K562 (cell line): ENCODE data around the gene SGK1. TPM values are rescaled to one million over a fixed set of nuclear protein-coding genes. Genes with fewer than 3 reads are reported as not detected.

ENCODE experiments used
- ATAC-seq: fragments of 200-7000 bp; cut with Tn5 transposase; 3 replicates; pipeline ENCODE4 v1.9.1; 2020; ENCODE audit warnings: moderate library complexity
- BruUV-seq: library from RNA; stranded (reverse); fragments of 400-500 nt; replicated peaks from 2 replicates; lab custom pipeline; 2021; lab: Mats Ljungman, UMichigan
- CTCF ChIA-PET: fragments of 300-600 bp; formaldehyde crosslinking; extraction: SDS; loops from one replicate; lab custom pipeline; 2021; ENCODE audit warnings: low intra/inter-chr PET ratio; lab: Yijun Ruan, JAX
- POLR2A ChIA-PET: fragments of 300-600, 350-650 bp; sonication (Branson Sonifier 250); formaldehyde crosslinking; extraction: SDS; loops from one replicate; lab custom pipeline; 2021; ENCODE audit warnings: antibody characterized with exemption, inconsistent platforms; lab: Yijun Ruan, JAX
- DNase-seq, 4 experiments: peaks; one replicate each; pipeline versions ENCODE4 v3.0.0 to v3.0.0-alpha.2; 2011 to 2018; ENCODE audit warnings: low spot score in 3 of 4, mixed read lengths in 3 of 4; ENCODE audit errors: extremely low read depth in 1 of 4
- FAIRE-seq: peaks from 2 replicates; lab custom pipeline; 2011; peaks lifted over from hg19 to GRCh38; lab: Jason Lieb, UNC
- H2AFZ ChIP-seq: 2 replicates; pipeline ENCODE4 v1.6.0; 2011; ENCODE audit warnings: low read depth, low read length, control low read depth, inconsistent platforms
- H3K27ac ChIP-seq: fragments of 200-600 bp; 3 replicates; pipeline ENCODE4 v1.8.0; 2011; ENCODE audit warnings: low read depth, mild to moderate bottlenecking, control low read depth, inconsistent platforms, low read length, moderate library complexity, mixed read lengths; ENCODE audit errors: extremely low read depth
- H3K27me3 ChIP-seq, 2 experiments: fragments of 300-600 bp in 1 of 2; 2 replicates in 1 of 2; 3 replicates in 1 of 2; pipeline versions ENCODE4 v1.6.0 to v1.8.0; 2011; ENCODE audit warnings: inconsistent platforms in 2 of 2, low read length in 2 of 2, mild to moderate bottlenecking in 1 of 2, mixed read lengths in 1 of 2, moderate library complexity in 1 of 2; ENCODE audit not compliant: control insufficient read depth in 2 of 2, insufficient read depth in 2 of 2
- H3K36me3 ChIP-seq: fragments of 300-600 bp; 3 replicates; pipeline ENCODE4 v1.8.0; 2011; ENCODE audit warnings: mild to moderate bottlenecking, low read length, inconsistent platforms; ENCODE audit not compliant: control insufficient read depth, insufficient read depth
- H3K4me1 ChIP-seq, 2 experiments: fragments of 200-600 bp in 1 of 2; replicated peaks in 1 of 2; 2 replicates in 1 of 2; 3 replicates in 1 of 2; pipeline versions ENCODE4 v1.5.1 to v1.8.0; 2011; ENCODE audit warnings: inconsistent platforms in 2 of 2, low read length in 2 of 2, mild to moderate bottlenecking in 1 of 2, mixed read lengths in 1 of 2, moderate library complexity in 1 of 2; ENCODE audit not compliant: control insufficient read depth in 2 of 2, insufficient read depth in 2 of 2
- H3K4me2 ChIP-seq: 2 replicates; pipeline ENCODE4 v1.6.1; 2011; ENCODE audit warnings: low read length, control low read depth, inconsistent platforms, mixed read lengths; ENCODE audit not compliant: insufficient read depth
- H3K4me3 ChIP-seq: fragments of 200-600 bp; sonication (generic), shearing (Covaris generic); 2 replicates; pipeline ENCODE4 v1.5.1; 2016; ENCODE audit warnings: control low read depth, inconsistent platforms
- H3K79me2 ChIP-seq: fragments of 200-600 bp; 3 replicates; pipeline ENCODE4 v1.8.0; 2011; ENCODE audit warnings: low read length, inconsistent platforms; ENCODE audit not compliant: control insufficient read depth, insufficient read depth
- H3K9ac ChIP-seq, 2 experiments: 2 replicates each; pipeline versions ENCODE4 v1.6.0 to v1.6.1; 2011; ENCODE audit warnings: low read depth in 2 of 2, low read length in 2 of 2, control low read depth in 1 of 2, inconsistent platforms in 1 of 2, mild to moderate bottlenecking in 1 of 2, mixed read lengths in 1 of 2; ENCODE audit not compliant: insufficient read depth in 1 of 2
- H3K9me1 ChIP-seq: one replicate; pipeline ENCODE4 v1.6.0; 2011; ENCODE audit warnings: inconsistent platforms, mild to moderate bottlenecking, low read length, moderate library complexity; ENCODE audit not compliant: control insufficient read depth, insufficient read depth
- H3K9me3 ChIP-seq: replicated peaks from 2 replicates; pipeline ENCODE4 v1.5.1; 2011; ENCODE audit warnings: low read depth, low read length, inconsistent platforms; ENCODE audit not compliant: control insufficient read depth, insufficient read depth
- H4K20me1 ChIP-seq: replicated peaks from 2 replicates; pipeline ENCODE4 v1.6.1; 2011; ENCODE audit warnings: low read length, inconsistent platforms, mixed read lengths; ENCODE audit not compliant: control insufficient read depth, insufficient read depth
- ESRRA ChIP-seq: fragments of 450-650 bp; IDR thresholded peaks from 2 replicates; pipeline ENCODE4 v1.6.1; 2014; ENCODE audit warnings: low read depth, mild to moderate bottlenecking, moderate library complexity, borderline replicate concordance
- EZH2 ChIP-seq: IDR thresholded peaks from 2 replicates; pipeline ENCODE4 v1.6.1; 2012; ENCODE audit warnings: low read depth, mild to moderate bottlenecking, inconsistent platforms, low read length, borderline replicate concordance
- HLTF ChIP-seq: fragments of 450-650 bp; IDR thresholded peaks from 2 replicates; pipeline ENCODE4 v1.6.1; 2016
- MEIS2 ChIP-seq: fragments of 450-650 bp; IDR thresholded peaks from 2 replicates; pipeline ENCODE4 v1.6.1; 2014; ENCODE audit warnings: mild to moderate bottlenecking; ENCODE audit not compliant: partially characterized antibody
- NCOA4 ChIP-seq: fragments of 450-650 bp; IDR thresholded peaks from 2 replicates; pipeline ENCODE4 v1.6.1; 2018; ENCODE audit warnings: mild to moderate bottlenecking; ENCODE audit not compliant: partially characterized antibody
- NELFE ChIP-seq: IDR thresholded peaks from 2 replicates; pipeline ENCODE4 v1.6.1; 2011; ENCODE audit warnings: mild to moderate bottlenecking; ENCODE audit not compliant: insufficient read depth, insufficient read length
- NFYB ChIP-seq: IDR thresholded peaks from 2 replicates; pipeline ENCODE4 v1.6.1; 2011; ENCODE audit warnings: mild to moderate bottlenecking, moderate library complexity; ENCODE audit not compliant: insufficient read length; ENCODE audit errors: extremely low read depth
- ZNF174 ChIP-seq: fragments of 250-450 bp; sonication (Bioruptor Pico); IDR thresholded peaks from 2 replicates; pipeline ENCODE4 v1.4.0; 2020; ENCODE audit warnings: mild to moderate bottlenecking
- WGBS: fragments of 100-300 bp; shearing (Covaris generic); methylation state at CpG from one replicate; pipeline ENCODE4 v1.1.6; 2016; ENCODE audit warnings: low coverage, mixed read lengths; ENCODE audit not compliant: insufficient coverage; ENCODE audit errors: missing lambda C conversion rate; 5-methylcytosine and 5-hydroxymethylcytosine counted together
- in situ Hi-C: fragments of 300-500 bp; cut with MboI; formaldehyde crosslinking; loops from 4 replicates; pipeline ENCODE4 v1.15.0; 2018; ENCODE audit warnings: inconsistent platforms, mixed read lengths
- intact Hi-C: fragments of 100-400 bp; cut with micrococcal nuclease; formaldehyde crosslinking; loops from 2 replicates; pipeline ENCODE4 v1.14.2; 2022
- polyA plus RNA-seq, 8 experiments: library from polyadenylated mRNA; depleted of rRNA in 4 of 8; stranded (reverse) in 5 of 8; unstranded in 3 of 8; fragments of >200 nt; fragmentation: Nextera tagmentation in 2 of 8; fragmentation: Illumina TruSeq in 1 of 8; extraction: Ambion mirVana in 2 of 8; extraction: Trizol in 1 of 8; gene quantifications; 2 replicates each; pipeline versions ENCODE4 v1.2.1 to v1.2.3, GENCODE V29; 2011 to 2014; ENCODE audit warnings: inconsistent platforms in 1 of 8, missing spikeins in 1 of 8
- total RNA-seq, 7 experiments: library from RNA; depleted of rRNA in 6 of 7; stranded (reverse); fragments of >200 nt in 6 of 7; fragmentation: Illumina TruSeq in 2 of 7; extraction: Trizol in 2 of 7; gene quantifications; 2 replicates each; pipeline versions ENCODE4 v1.2.1 to v1.2.3, GENCODE V29; 2011 to 2021; ENCODE audit warnings: low replicate concordance in 1 of 7
- TF ChIP-seq, protein P1 (sequence below): sonication (generic); formaldehyde crosslinking; IDR thresholded peaks from 2 replicates; pipeline ENCODE4 v1.9.0; 2022; ENCODE audit warnings: mild to moderate bottlenecking, missing genetic modification reagents
- TF ChIP-seq, protein P2 (sequence below): sonication (generic); formaldehyde crosslinking; IDR thresholded peaks from 2 replicates; pipeline ENCODE4 v1.8.0; 2022; ENCODE audit warnings: mild to moderate bottlenecking, low read depth, missing genetic modification reagents
- TF ChIP-seq, protein P3 (sequence below): fragments of 250-450 bp; sonication (Bioruptor Pico); IDR thresholded peaks from 2 replicates; pipeline ENCODE4 v1.8.0; 2021; ENCODE audit warnings: moderate library complexity, mild to moderate bottlenecking, inconsistent platforms
- TF ChIP-seq, protein P4 (sequence below): fragments of 250-450 bp; sonication (Bioruptor Pico); IDR thresholded peaks from 2 replicates; pipeline ENCODE4 v1.4.0; 2020; ENCODE audit warnings: mild to moderate bottlenecking, moderate library complexity

The SGK1 gene
- total and polyA plus RNA-seq, 9 of the 15 experiments (the other 6 are each of a cell fraction or from before 2014, with no cell fraction given): 3.5 to 7.2 (median 3.9) TPM

DNA sequence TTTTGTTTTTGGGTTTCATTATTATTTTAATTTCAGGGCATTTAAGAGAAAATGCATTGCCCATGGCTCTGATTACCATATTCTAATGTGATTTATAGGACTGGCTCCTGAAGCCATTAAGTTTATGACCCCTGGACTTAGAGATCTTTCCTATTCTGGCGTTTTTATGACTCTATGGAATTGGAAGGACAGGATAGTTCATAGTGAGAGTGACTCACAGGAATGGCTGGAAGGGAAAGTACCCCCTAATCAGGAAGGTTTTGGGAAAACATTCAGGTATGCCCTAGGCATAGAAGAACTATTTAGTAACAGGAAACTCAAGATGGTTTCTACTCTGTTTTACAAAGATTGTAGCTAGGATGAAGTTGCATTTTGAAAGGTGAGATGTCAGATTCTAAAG, 156.9 kb downstream of the SGK1 start:
- H3K9ac ChIP-seq: no peak overlapping the region
- H3K4me1 ChIP-seq: no peaks in the 10 kb centered on the region
- H2AFZ ChIP-seq: peak overlapping the region; percentile 46; the same call in 1 of the 2 replicates
- TF ChIP-seq, protein P1, sequence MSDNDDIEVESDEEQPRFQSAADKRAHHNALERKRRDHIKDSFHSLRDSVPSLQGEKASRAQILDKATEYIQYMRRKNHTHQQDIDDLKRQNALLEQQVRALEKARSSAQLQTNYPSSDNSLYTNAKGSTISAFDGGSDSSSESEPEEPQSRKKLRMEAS: no peak
- in situ Hi-C loops (loop anchor here (25.0 kb wide), 1 partner anchor 1276 kb away; no protein-coding TSS in a partner anchor), intact Hi-C loops (no loop called here)
- no peaks in the 10 kb centered on the region for H4K20me1 ChIP-seq
- no peaks in the 10 kb centered on the region for H3K79me2 ChIP-seq
- H3K9me1 ChIP-seq: no peaks in the 10 kb centered on the region
- POLR2A ChIA-PET: interaction anchor here (0.8 to 1.6 kb wide), 2 partner anchors 10 to 13 kb away, joined by 4 to 5 read pairs; no protein-coding TSS in a partner anchor
- FAIRE-seq (no peak), ATAC-seq (no peak; the same call in 2 of the 3 replicates), DNase-seq (no peak)
- CTCF ChIA-PET: no interaction called here
- no peaks in the 10 kb centered on the region for H3K36me3 ChIP-seq
- peak overlapping the region; percentile 11; the same call in 1 of the 2 replicates for H3K4me2 ChIP-seq
- WGBS: 6% methylated on average over 1 of the region's 1 CpG
- no peaks in the 10 kb centered on the region for H3K27me3 ChIP-seq
- H3K27ac ChIP-seq: no peak overlapping the region
- no peak overlapping the region for H3K4me3 ChIP-seq
- no TSS peak for BruUV-seq
- H3K9me3 ChIP-seq: no peaks in the 10 kb centered on the region

DNA sequence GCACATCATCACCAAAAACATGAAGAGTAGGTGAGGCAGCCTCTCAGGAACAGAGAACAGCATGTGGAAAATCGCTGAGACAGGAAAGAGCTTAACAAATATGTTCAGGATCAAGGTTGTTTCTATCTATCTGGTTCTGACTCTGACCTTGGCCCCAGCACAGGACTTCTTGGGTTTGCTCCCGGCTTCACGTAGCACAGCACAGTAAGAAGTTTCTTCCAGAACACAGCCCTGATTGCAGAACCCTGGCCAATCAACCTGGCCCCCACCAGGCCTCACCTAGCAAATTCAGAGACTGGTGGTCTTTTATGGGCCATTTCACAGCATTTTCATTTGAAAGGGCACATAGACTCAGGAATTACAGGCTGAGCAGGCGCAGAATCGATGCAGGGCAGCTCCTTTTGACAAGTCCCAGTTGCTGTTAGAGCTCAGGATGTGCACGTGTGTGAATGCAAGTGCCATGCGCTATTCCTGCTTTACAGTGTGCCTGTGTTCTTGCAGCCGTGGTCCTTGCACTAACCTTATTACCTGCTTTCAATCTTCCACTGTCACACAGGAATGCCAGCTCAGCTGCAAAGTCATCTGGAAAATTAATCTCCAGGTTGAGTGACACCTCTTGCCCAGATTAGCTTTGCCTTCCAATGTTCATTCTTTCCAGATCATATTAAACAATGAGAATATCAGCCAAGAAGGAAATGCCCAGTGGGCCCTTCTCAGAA, 165.0 kb downstream of the SGK1 start:
- in situ Hi-C loops (loop anchor here (25.0 kb wide), 1 partner anchor 1284 kb away; no protein-coding TSS in a partner anchor), intact Hi-C loops (no loop called here)
- TF ChIP-seq, protein P2, sequence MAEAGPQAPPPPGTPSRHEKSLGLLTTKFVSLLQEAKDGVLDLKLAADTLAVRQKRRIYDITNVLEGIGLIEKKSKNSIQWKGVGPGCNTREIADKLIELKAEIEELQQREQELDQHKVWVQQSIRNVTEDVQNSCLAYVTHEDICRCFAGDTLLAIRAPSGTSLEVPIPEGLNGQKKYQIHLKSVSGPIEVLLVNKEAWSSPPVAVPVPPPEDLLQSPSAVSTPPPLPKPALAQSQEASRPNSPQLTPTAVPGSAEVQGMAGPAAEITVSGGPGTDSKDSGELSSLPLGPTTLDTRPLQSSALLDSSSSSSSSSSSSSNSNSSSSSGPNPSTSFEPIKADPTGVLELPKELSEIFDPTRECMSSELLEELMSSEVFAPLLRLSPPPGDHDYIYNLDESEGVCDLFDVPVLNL: no peak
- TF ChIP-seq ZNF174 (CRISPR knock-in tag): no peak
- TF ChIP-seq NFYB: no peak
- no peak for TF ChIP-seq HLTF
- no peak for TF ChIP-seq NELFE
- TF ChIP-seq, protein P3, sequence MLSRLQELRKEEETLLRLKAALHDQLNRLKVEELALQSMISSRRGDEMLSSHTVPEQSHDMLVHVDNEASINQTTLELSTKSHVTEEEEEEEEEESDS (CRISPR knock-in tag): no peak
- TF ChIP-seq EZH2: no peak
- no peak for TF ChIP-seq ESRRA
- TF ChIP-seq, protein P4, sequence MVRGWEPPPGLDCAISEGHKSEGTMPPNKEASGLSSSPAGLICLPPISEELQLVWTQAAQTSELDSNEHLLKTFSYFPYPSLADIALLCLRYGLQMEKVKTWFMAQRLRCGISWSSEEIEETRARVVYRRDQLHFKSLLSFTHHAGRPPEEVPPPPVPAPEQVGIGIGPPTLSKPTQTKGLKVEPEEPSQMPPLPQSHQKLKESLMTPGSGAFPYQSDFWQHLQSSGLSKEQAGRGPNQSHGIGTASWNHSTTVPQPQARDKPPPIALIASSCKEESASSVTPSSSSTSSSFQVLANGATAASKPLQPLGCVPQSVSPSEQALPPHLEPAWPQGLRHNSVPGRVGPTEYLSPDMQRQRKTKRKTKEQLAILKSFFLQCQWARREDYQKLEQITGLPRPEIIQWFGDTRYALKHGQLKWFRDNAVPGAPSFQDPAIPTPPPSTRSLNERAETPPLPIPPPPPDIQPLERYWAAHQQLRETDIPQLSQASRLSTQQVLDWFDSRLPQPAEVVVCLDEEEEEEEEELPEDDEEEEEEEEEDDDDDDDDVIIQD (CRISPR knock-in tag): no peak
- TF ChIP-seq MEIS2: peak; percentile 28
- no peak for TF ChIP-seq NCOA4

More for the DNA sequence above, 165.0 kb downstream of the SGK1 start:
- Histone ChIP-seq H3K79me2 (no peaks in the 10 kb centered on the region), H3K4me1 (no peaks in the 10 kb centered on the region; a peak in 1 of 5 replicates), H3K9me1 (no peaks in the 10 kb centered on the region), H3K27me3 (no peaks in the 10 kb centered on the region; a peak in 1 of 5 replicates), H4K20me1 (no peaks in the 10 kb centered on the region), H3K4me2 (no peak overlapping the region), H3K9ac (no peak overlapping the region), H3K36me3 (no peaks in the 10 kb centered on the region), H3K4me3 (no peak overlapping the region), H2AFZ (no peak overlapping the region), H3K27ac (no peak overlapping the region), H3K9me3 (no peaks in the 10 kb centered on the region)
- DNase-seq: no peak
- 30% methylated on average over 8 of the region's 8 CpGs for WGBS
- POLR2A ChIA-PET: interaction anchor here (0.7 to 1.1 kb wide), 4 partner anchors 15 to 1351 kb away, joined by 3 to 4 read pairs (median 3); no protein-coding TSS in a partner anchor
- no TSS peak for BruUV-seq
- CTCF ChIA-PET: no interaction called here
- ATAC-seq: no peak
- no peak for FAIRE-seq
